RCC 7860 (cell line): ENCODE results near the gene MFRP.

Experiments
- DNase-seq: peaks from one replicate; pipeline ENCODE4 v3.0.0-alpha.2; 2015; ENCODE audit warnings: low spot score
- FAIRE-seq: peaks from 2 replicates; lab custom pipeline; 2012; peaks lifted over from hg19 to GRCh38; lab: Jason Lieb, UNC

MFRP gene

GRCh38 chr11:119359365-119360214, 13.1 kb upstream of the MFRP start:
- no peak for DNase-seq
- no peak for FAIRE-seq

GRCh38 chr11:119357074-119357473, 10.6 kb upstream of the MFRP start:
- FAIRE-seq, result no peak
- DNase-seq, result no peak

- DNase-seq (peak; percentile 17), FAIRE-seq (no peak)
These were observed 10.0 kb upstream of the MFRP start for GRCh38 chr11:119356349-119357031.

- FAIRE-seq (no peak), DNase-seq (no peak)
These were observed 8.8 kb upstream of the MFRP start for GRCh38 chr11:119355091-119355843.

- DNase-seq, result no peak
- FAIRE-seq, result no peak
These were observed 6.4 kb upstream of the MFRP start for GRCh38 chr11:119352857-119353260.

GRCh38 chr11:119351232-119351631, 4.7 kb upstream of the MFRP start:
- DNase-seq (no peak), FAIRE-seq (no peak)

GRCh38 chr11:119350302-119350701, 3.8 kb upstream of the MFRP start:
- no peak for DNase-seq
- no peak for FAIRE-seq

- DNase-seq (no peak), FAIRE-seq (no peak)
These were observed 1.6 kb upstream of the MFRP start for GRCh38 chr11:119347940-119348605.

- no peak for DNase-seq
- FAIRE-seq, result no peak
These were observed 737 bp upstream of the MFRP start for GRCh38 chr11:119347242-119347641.

GRCh38 chr11:119345685-119346084, 820 bp downstream of the MFRP start:
- FAIRE-seq, result no peak

GRCh38 chr11:119344291-119345010, 2.1 kb downstream of the MFRP start:
- no peak for DNase-seq

More at GRCh38 chr11:119345685-119346084, 820 bp downstream of the MFRP start:
- no peak for DNase-seq

GRCh38 chr11:119343726-119344125, 2.8 kb downstream of the MFRP start:
- FAIRE-seq, result no peak

More at GRCh38 chr11:119344291-119345010, 2.1 kb downstream of the MFRP start:
- no peak for FAIRE-seq

GRCh38 chr11:119342362-119343130, 4.0 kb downstream of the MFRP start:
- DNase-seq, result no peak
- FAIRE-seq, result no peak

More at GRCh38 chr11:119343726-119344125, 2.8 kb downstream of the MFRP start:
- no peak for DNase-seq

- DNase-seq (no peak), FAIRE-seq (no peak)
These were observed 4.5 kb downstream of the MFRP start for GRCh38 chr11:119342023-119342300.

- FAIRE-seq (no peak), DNase-seq (no peak)
These were observed 5.1 kb downstream of the MFRP start for GRCh38 chr11:119341222-119342022.

- DNase-seq, result no peak
- no peak for FAIRE-seq
These were observed 5.9 kb downstream of the MFRP start, which contains the start of gene C1QTNF5 for GRCh38 chr11:119340335-119341221. TSS of gene C1QTNF5 (minus strand) at chr11:119340883. CDS start at chr11:119340397, 486 bp downstream.

GRCh38 chr11:119339589-119340334, 6.7 kb downstream of the MFRP start:
- DNase-seq (no peak), FAIRE-seq (no peak)
